SK-MEL-5 (cell line): Measurements from ENCODE around the gene ST14. TPM values are rescaled to one million over a fixed set of nuclear protein-coding genes. Genes with fewer than 3 reads are reported as not detected.
"Not testable (repeated sequence)": the region's sequence is repeated elsewhere in the genome, so short reads cannot be mapped to it uniquely, and the experiment has no call there.

Experiments
- DNase-seq: peaks from one replicate; pipeline ENCODE4 v3.0.0-alpha.2; 2016; ENCODE audit warnings: low read depth, low spot score
- in situ Hi-C: cut with HindIII; loops from 2 replicates; pipeline ENCODE4 v1.10.0; 2016; ENCODE audit warnings: low sequenced_read_pairs, high pct_unique_total_duplicates, low pct_unique_long_range_greater_than_20kb
- small RNA-seq, 2 experiments: library from RNA; depleted of rRNA; stranded (forward); fragments of <200 nt; gene quantifications; one replicate each; pipeline ENCODE3, GENCODE V24; 2014
- total RNA-seq: library from RNA; depleted of rRNA; stranded (reverse); fragments of >200 nt; shearing (Covaris generic); gene quantifications from 2 replicates; pipeline ENCODE4 v1.2.3, GENCODE V29; 2014; rRNA removed

The ST14 gene
- total RNA-seq, 1 experiment from 2014 or later = not detected

DNA sequence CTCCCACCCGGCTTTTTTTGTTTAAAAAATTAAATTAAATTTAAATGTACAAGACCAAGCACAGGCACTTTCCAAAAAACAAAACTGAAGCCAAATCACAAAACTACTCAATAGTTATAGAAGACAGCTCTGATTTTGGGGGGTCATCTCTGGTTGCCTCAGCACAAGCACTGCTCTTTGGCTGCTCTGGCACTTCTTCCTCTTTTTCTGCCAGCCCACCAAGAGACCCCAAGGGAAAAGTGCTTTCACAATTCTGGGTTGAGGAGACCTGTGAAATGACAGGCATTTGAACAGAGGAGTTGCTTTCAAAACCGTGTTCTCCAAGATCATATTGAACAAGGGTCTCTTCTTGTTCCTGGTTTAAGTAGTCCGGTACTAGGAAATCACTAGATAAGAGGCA, 74.3 kb downstream of the ST14 start:
- DNase-seq, in situ Hi-C loops: not testable (repeated sequence)

DNA sequence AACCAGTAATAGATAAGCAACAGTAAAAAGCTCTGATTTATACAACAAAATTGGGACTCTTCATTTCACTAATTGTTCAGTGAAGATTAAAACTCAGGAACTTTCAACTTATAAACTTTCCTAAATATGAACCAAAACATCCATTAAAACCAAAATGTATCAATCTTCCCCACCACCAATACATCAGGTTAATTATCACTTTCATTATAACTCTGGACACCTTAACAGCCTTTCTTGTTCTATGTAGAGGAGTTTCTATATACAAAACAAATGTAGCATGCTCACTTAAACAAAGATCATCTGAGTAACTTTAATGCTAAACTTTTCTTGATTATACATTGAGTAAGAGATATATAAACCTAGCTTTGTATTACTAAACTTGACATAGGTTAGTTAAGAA, 74.7 kb downstream of the ST14 start:
- in situ Hi-C loops = no loop called here
- no peak for DNase-seq

DNA sequence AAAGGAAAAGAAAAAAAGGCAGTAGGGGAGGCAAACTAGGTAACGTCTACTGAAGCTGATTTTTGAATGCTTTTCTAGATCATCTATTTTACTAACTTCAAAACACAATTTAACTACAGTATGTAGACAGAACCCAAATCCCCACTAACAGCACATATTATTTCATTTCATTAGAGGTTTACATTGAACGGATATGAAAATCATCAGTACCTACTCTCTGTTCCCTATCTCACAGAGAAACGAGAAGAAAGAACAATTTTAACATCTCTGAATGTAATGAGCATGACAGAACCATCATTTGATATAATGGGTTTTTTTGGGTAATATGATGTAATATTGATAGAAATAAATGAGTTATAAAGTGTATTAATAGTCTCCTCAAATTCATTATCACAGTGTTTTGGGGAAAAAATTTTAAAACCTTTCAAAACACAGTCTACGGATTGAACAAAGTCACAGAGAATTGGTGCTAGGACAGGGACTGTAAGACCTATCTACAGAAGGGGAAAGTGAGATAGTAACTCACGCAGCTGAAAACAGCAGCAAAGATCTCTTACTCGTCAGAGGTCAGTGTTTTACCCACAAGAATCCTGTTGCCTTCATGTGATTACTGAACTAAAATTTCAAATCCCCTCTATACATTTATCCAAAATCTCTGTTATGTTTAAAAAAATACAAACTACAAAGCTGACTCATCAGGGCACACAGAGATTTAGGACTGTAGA, 77.9 kb downstream of the ST14 start:
- no peak for DNase-seq
- in situ Hi-C loops = no loop called here

DNA sequence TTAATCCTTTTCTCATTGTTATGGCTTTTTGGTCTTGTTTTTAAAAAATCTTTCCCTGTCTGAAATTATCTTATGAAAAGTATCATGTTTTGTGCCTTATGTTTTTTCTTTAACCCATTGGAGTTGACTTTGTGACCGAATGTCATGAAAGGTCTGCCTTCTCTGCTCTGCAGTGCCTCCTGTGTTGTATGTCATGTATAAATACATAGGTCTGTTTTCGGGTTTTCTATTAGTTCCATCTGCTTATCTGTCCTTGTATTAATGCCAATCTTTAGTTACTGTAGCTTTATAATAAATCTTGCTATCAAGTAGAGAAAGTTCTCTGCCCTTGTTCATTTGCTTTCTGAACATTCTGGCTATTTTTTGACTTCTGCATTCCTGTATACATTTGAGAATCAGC, 82.1 kb downstream of the ST14 start:
- in situ Hi-C loops = no loop called here
- DNase-seq = no peak

DNA sequence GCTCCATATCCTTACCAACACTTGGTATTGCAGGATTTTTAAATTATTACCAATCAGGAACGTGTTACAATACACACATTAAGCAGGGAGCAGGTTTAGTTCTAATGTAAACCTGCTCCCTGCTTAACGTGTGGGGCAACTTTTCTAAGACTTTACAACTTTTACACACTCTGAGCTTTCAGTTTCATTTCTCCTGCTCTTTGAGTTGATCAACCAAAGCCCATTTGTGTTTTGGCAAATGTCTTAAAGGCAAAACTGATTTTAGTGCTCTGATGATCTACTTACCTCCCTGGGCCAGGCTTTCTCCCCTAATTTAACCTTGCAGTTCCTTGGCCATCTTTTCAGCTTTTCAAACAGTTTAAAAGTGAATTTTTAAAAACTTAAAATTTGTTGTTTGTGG, 84.2 kb downstream of the ST14 start:
- no peak for DNase-seq
- in situ Hi-C loops = no loop called here

DNA sequence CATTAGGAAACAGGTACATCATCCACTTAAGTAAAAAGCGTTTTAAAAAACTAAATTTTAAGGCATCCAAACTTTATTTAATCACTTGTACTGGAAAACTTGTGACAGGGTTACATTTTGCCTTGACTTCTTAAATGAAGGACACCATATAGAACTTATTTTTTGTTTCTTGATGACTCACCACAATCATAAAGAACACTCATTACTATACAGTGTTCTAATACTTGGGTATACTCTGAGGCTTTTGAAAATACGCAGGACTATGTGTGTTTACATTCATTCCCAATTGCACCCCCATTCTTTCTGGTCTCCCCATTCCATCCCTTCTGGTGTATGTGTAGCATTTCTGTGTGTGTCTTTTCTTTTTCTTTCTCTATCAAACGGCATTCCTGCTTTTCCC, 85.3 kb downstream of the ST14 start:
- in situ Hi-C loops = no loop called here
- DNase-seq = no peak

DNA sequence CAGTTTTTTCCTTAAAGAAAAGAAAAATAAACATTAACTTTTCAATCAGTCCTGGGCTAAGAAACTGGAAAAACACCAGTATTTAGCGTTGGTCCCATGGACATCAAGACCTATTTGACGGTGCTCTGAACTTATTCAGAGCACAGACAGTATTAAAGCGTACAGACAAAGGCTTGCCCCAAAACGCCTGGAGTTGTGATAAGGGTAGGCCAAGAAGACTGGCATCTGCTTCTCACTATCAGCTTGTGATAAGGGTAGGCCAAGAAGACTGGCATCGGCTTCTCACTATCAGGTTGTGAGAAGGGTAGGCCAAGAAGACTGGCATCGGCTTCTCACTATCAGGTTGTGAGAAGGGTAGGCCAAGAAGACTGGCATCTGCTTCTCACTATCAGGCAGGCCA, 85.8 kb downstream of the ST14 start:
- DNase-seq, in situ Hi-C loops: not testable (repeated sequence)

DNA sequence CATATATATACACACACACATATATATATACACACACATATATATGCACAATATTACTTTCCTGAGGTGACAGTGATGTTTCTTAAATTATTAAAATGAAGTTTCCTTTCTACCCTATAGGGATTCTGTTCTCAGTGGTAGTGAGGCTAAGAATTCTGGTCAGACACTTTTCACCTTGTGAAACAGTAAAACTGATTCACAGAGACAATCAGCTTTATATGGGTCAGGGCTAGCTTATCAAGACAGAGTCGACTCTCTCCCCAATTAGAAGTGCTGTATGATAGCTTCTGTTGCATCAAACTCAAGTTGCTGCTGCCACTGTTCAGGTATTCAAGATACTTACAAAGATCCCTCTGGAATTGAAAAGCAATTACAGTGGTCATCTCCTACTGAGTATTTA, 86.7 kb downstream of the ST14 start:
- no peak for DNase-seq
- in situ Hi-C loops = no loop called here

DNA sequence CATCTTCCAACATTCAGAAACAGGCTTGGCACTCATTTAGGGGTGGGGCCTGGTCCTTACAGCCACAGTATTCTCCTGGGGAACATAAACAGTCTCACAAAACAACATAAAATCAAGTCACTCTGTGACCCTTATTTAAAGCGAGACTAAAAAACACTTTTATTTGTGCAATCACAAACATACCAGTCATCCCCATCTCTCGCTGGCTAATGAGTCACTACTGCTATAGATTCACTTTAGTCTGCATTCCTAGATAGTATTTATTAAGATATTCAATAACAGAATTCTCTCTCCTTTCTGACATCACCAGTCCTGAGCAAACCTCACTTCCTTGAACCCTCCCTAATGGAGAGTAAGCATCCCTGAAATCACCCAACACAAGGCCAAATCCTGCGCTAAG, 87.2 kb downstream of the ST14 start:
- in situ Hi-C loops = no loop called here

DNA sequence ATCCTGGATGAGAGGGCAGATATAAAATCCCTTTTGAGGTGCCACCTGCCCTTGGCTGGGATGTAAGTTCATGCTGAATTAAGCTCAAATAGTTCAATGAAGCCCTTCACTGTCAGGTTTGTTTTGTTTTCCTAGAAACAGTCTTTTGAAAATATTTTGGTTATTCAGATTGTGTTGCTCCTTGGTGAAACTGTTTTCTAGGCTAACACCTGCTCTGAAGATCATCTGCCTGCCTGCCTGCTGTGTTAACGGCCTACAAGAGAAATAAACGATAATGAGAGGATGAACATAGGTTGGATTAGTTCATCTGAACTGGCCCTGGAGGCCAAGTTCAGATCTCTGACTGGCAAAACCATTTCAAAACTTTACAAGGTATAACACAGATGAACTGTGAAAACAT, 87.7 kb downstream of the ST14 start:
- DNase-seq = no peak
- in situ Hi-C loops = no loop called here

More for the DNA sequence above, 87.2 kb downstream of the ST14 start:
- no peak for DNase-seq

DNA sequence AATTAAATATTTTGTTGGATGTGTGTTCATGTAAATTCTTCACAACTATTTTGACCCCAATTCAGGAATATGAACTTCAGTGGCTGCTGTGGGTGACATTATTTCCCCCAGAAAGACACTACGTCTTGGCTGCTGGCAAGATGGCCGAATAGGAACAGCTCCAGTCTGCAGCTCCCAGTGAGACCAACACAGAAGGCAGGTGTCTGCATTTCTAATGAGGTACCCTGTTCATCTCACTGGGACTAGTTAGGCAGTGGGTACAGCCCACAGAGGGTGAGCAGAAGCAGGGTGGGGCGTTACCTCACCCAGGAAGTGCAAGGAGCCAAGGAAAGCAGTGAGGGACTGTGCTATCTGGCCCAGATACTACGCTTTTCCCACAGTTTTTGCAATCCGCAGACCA, 89.8 kb downstream of the ST14 start:
- in situ Hi-C loops = no loop called here
- no peak for DNase-seq

DNA sequence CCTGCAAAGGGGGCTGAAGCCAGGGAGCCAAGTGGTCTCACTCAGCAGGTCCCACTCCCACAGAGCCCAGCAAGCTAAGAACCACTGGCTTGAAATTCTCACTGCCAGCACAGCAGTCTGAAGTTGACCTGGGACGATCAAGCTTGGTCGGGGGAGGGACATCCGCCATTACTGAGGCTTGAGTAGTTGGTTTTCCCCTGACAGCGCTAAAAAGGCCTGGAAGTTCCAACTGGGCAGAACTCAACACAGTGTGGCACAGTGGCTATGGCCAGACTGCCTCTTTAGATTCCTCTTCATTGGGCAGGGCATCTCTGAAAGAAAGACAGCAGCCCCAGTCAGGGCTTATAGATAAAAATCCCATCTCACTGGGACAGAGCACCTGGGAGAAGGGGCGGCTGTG, 90.3 kb downstream of the ST14 start:
- DNase-seq, in situ Hi-C loops: not testable (repeated sequence)

DNA sequence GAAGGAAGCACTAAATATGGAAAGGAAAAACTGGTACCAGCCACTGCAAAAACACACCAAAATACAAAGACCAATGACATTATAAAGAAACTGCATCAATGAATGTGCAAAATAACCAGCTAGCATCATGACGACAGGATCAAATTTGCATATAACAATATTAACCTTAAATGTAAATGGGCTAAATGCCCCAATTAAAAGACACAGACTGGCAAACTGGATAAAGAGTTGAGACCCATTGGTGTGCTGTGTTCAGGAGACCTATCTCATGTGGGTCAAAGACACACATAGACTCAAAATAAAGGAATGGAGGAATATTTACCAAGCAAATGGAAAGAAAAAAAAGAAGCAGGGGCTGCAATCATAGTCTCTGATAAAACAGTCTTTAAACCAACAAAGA, 92.2 kb downstream of the ST14 start:
- DNase-seq, in situ Hi-C loops: not testable (repeated sequence)

Small RNA genes within 50 kb of the gene (small RNA-seq; reads per million reads assigned to genes)
- 0 reads per million in 2 experiments for gene RF00015

Other genes with a start within 250 kb of the ST14 start
- gene PRDM10, start 156.9 kb upstream of the ST14 start, total RNA-seq = 3.6 and 4.3 TPM in 2 replicates
- 95.1 and 96.7 TPM in 2 replicates for gene APLP2, start 89.9 kb upstream of the ST14 start, total RNA-seq
- 16.3 and 19.7 TPM in 2 replicates for gene ZBTB44, start 155.1 kb downstream of the ST14 start, total RNA-seq